ENCODE data around the gene CYP24A1. TPM values are rescaled to one million over a fixed set of nuclear protein-coding genes. Genes with fewer than 3 reads are reported as not detected.

CYP24A1 gene
- total and polyA plus RNA-seq, 2 of the 13 experiments (the other 11 are each of a cell fraction or from before 2014, with no cell fraction given), result 9.4 to 32.7 TPM

GRCh38 chr20:54131675-54132611, 41.8 kb downstream of the CYP24A1 start (continued):
- TF ChIP-seq ZNF766 (CRISPR knock-in tag; IDR thresholded peaks at IDR 0.05; ENCODE audit: borderline replicate concordance) (no peak), HNRNPUL1 (IDR thresholded peaks at IDR 0.05; ENCODE audit: low read depth, low read length) (no peak), GABPA (IDR thresholded peaks at IDR 0.05; ENCODE audit: low read depth, low read length) (no peak), GABPA (CRISPR knock-in tag; IDR thresholded peaks at IDR 0.05; ENCODE audit: low read depth) (no peak), HOXA9 (CRISPR knock-in tag; IDR thresholded peaks at IDR 0.05; ENCODE audit: borderline replicate concordance) (no peak), NR2F6 (IDR thresholded peaks at IDR 0.05) (no peak), NR2F6 (CRISPR knock-in tag; IDR thresholded peaks at IDR 0.05) (no peak), NR2C2 (CRISPR knock-in tag; IDR thresholded peaks at IDR 0.05; ENCODE audit: borderline replicate concordance) (no peak), IRF1 (CRISPR knock-in tag; IDR thresholded peaks at IDR 0.05; ENCODE audit: low read depth) (no peak), KLF16 (CRISPR knock-in tag; IDR thresholded peaks at IDR 0.05) (no peak), CC2D1A (CRISPR knock-in tag; IDR thresholded peaks at IDR 0.05) (no peak), PHF21A (CRISPR knock-in tag; IDR thresholded peaks at IDR 0.05) (no peak), ZNF124 (CRISPR knock-in tag; IDR thresholded peaks at IDR 0.05) (no peak), ZNF770 (CRISPR knock-in tag; IDR thresholded peaks at IDR 0.05) (no peak), SNAPC2 (CRISPR knock-in tag; IDR thresholded peaks at IDR 0.05) (0 out of 2 replicates have a peak, but pooled peaks have one; percentile 14), IRF9 (CRISPR knock-in tag; IDR thresholded peaks at IDR 0.05; ENCODE audit: borderline replicate concordance) (no peak), ZNF720 (CRISPR knock-in tag; IDR thresholded peaks at IDR 0.05) (no peak), ZNF136 (CRISPR knock-in tag; IDR thresholded peaks at IDR 0.05; ENCODE audit: low read depth) (no peak), NFIC (IDR thresholded peaks at IDR 0.05; ENCODE audit: low read length) (no peak), ZNF225 (CRISPR knock-in tag; IDR thresholded peaks at IDR 0.05) (no peak), ZNF83 (CRISPR knock-in tag; IDR thresholded peaks at IDR 0.05; ENCODE audit: borderline replicate concordance) (no peak), ZNF17 (CRISPR knock-in tag; IDR thresholded peaks at IDR 0.05) (no peak), CBFB (CRISPR knock-in tag; IDR thresholded peaks at IDR 0.05) (no peak), TIGD3 (CRISPR knock-in tag; IDR thresholded peaks at IDR 0.05; ENCODE audit: borderline replicate concordance) (no peak), NCOR1 (IDR thresholded peaks at IDR 0.05; ENCODE audit: borderline replicate concordance, low read length) (no peak)
